Measurements from ENCODE around the gene SLAIN1. TPM values are rescaled to one million over a fixed set of nuclear protein-coding genes. Genes with fewer than 3 reads are reported as not detected.

Gene SLAIN1
- total and polyA plus RNA-seq, 10 of the 15 experiments (the other 5 are each of a cell fraction or from before 2014, with no cell fraction given), result 11.9 to 140 (median 56.9) TPM

DNA sequence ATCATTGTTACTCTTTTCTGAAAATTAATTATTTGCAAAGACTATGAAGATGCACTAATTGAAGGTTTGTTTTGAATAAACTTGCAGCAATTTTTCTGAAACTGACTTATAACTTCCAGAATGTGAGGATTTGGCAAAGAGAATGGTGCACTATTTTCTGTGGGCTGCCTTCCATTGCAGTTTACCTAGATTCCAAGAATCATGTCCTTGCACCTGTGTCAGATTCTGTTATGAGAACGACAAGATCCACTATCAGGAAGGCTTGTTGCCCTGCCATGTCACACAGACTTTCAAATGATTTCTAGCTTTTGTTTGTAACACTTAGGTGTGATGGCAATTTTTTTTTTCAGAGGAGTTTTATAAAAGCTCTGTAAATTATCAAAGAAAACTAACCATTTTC, 5.6 kb upstream of the SLAIN1 start:
- Histone ChIP-seq H3K27ac (ENCODE audit: control insufficient read depth, insufficient read depth) (no peak overlapping the region), H3K4me1 (ENCODE audit: control insufficient read depth, insufficient read depth, low read length) (peaks cover 10% of the 10 kb centered on the region; the same call in 1 of the 2 replicates), H3K79me2 (ENCODE audit: control insufficient read depth, insufficient read depth, low read length) (no peaks in the 10 kb centered on the region), H3K4me3 (no peak overlapping the region), H2AFZ (ENCODE audit: control insufficient read depth, low read depth, low read length) (no peak overlapping the region), H3K9me3 (replicated peaks; ENCODE audit: control insufficient read depth, insufficient read depth, low read length) (no peaks in the 10 kb centered on the region), H3K36me3 (ENCODE audit: control insufficient read depth in 2 of 2, insufficient read depth in 2 of 2, low read length in 1 of 2) (no peaks in the 10 kb centered on the region), H3K27me3 (replicated peaks in 1 of 2; ENCODE audit: control insufficient read depth in 2 of 2, insufficient read depth in 2 of 2, low read length in 1 of 2) (no peaks in the 10 kb centered on the region; a peak in 1 of 4 replicates), H3K4me2 (ENCODE audit: control insufficient read depth, insufficient read depth) (no peak overlapping the region), H4K20me1 (ENCODE audit: control insufficient read depth, insufficient read depth) (no peaks in the 10 kb centered on the region), H3K9ac (ENCODE audit: control insufficient read depth, insufficient read depth, low read length) (no peak overlapping the region)
- TF ChIP-seq RBBP5 (conservative IDR thresholded peaks at IDR 0.05), result no peak
- intact Hi-C loops (cut with micrococcal nuclease; ENCODE audit: unreplicated experiment) (loop anchor here (10.0 kb wide), 1 partner anchor 667 kb away; the partner anchor contains the start of gene FBXL3), in situ Hi-C loops (cut with MboI) (no loop called here)
- BruUV-seq (replicated peaks), result no TSS peak
- ATAC-seq (no peak), FAIRE-seq (no peak), DNase-seq (ENCODE audit: low read depth, low spot score) (no peak)
- CTCF ChIA-PET, result interaction anchor here (1.6 to 4.6 kb wide), 3 partner anchors 60 to 99 kb away, joined by 3 to 16 read pairs (median 6); no protein-coding TSS in a partner anchor
- RAD21 ChIA-PET (ENCODE audit: unreplicated experiment), result interaction anchor here (0.8 to 1.1 kb wide), 2 partner anchors 37 to 58 kb away, joined by 3 to 4 read pairs; no protein-coding TSS in a partner anchor
- POLR2A ChIA-PET, result interaction anchor here (1.0 kb wide), 1 partner anchor 14 kb away, joined by 3 read pairs; no protein-coding TSS in a partner anchor
- SMC1A ChIA-PET (ENCODE audit: uncharacterized antibody, unreplicated experiment), result interaction anchor here (0.8 to 1.6 kb wide), 5 partner anchors 26 to 215 kb away, joined by 3 to 9 read pairs (median 4); no protein-coding TSS in a partner anchor
- WGBS (ENCODE audit: insufficient coverage, insufficient replicate concordance, low lambda C conversion rate, missing lambda C conversion rate), result 4% methylated on average over 1 of the region's 1 CpG

DNA sequence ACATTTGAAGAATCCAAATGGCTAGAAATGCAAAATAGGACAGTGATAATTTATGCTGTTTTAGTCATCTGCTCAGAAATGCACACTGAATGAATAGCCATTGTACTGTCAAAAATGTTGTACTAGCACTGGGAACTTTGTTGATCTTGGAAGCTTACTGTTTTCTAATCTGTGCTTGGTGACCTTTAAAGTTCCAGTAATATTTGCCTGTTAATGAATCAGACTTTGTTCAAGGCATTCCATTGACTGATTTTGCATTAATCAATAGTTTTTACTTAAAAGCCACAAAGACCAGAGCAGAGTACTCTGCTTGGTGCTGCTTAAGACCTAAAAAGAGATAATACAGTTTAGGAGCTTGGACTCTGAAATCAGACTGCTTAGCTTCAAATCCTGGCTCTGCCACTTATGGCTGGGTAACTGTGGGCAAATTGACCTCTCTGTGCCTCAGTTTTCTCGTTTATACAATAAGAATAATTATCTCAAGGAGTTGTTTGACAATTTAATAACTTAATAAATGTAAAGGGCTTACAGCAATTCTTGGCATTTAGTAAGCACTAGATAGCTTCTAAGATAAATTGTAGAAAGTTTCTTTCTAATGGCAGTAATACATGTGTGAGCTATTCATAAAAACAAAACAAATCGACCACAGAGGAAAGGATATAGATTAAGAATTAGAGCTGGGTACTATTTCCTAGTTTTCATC, 4.6 kb upstream of the SLAIN1 start:
- ChIA-PET POLR2A (interaction anchor here (0.9 to 1.0 kb wide), 2 partner anchors 13 to 26 kb away, joined by 3 read pairs; no protein-coding TSS in a partner anchor), SMC1A (ENCODE audit: uncharacterized antibody, unreplicated experiment) (interaction anchor here (0.6 to 1.6 kb wide), 7 partner anchors 11 to 100 kb away, joined by 3 to 9 read pairs (median 4); no protein-coding TSS in a partner anchor), RAD21 (ENCODE audit: unreplicated experiment) (interaction anchor here (0.8 to 1.2 kb wide), 4 partner anchors 34 to 88 kb away, joined by 3 to 4 read pairs (median 3); no protein-coding TSS in a partner anchor), CTCF (interaction anchor here (1.1 to 4.6 kb wide), 4 partner anchors 37 to 100 kb away, joined by 3 to 16 read pairs (median 3); no protein-coding TSS in a partner anchor)
- Histone ChIP-seq H2AFZ (ENCODE audit: control insufficient read depth, low read depth, low read length) (no peak overlapping the region), H3K4me2 (ENCODE audit: control insufficient read depth, insufficient read depth) (no peak overlapping the region), H3K9ac (ENCODE audit: control insufficient read depth, insufficient read depth, low read length) (no peak overlapping the region), H3K27ac (ENCODE audit: control insufficient read depth, insufficient read depth) (no peak overlapping the region), H3K36me3 (ENCODE audit: control insufficient read depth in 2 of 2, insufficient read depth in 2 of 2, low read length in 1 of 2) (no peaks in the 10 kb centered on the region), H3K79me2 (ENCODE audit: control insufficient read depth, insufficient read depth, low read length) (no peaks in the 10 kb centered on the region), H3K27me3 (replicated peaks in 1 of 2; ENCODE audit: control insufficient read depth in 2 of 2, insufficient read depth in 2 of 2, low read length in 1 of 2) (no peaks in the 10 kb centered on the region; a peak in 1 of 4 replicates), H4K20me1 (ENCODE audit: control insufficient read depth, insufficient read depth) (no peaks in the 10 kb centered on the region), H3K4me3 (no peak overlapping the region), H3K9me3 (replicated peaks; ENCODE audit: control insufficient read depth, insufficient read depth, low read length) (no peaks in the 10 kb centered on the region), H3K4me1 (ENCODE audit: control insufficient read depth, insufficient read depth, low read length) (peaks cover 13% of the 10 kb centered on the region; the same call in 1 of the 2 replicates)
- TF ChIP-seq ATF7 (IDR thresholded peaks at IDR 0.05; ENCODE audit: low read depth) (no peak), SPI1 (IDR thresholded peaks at IDR 0.05; ENCODE audit: borderline replicate concordance, insufficient read depth, low read depth, low read length) (no peak), DPF2 (IDR thresholded peaks at IDR 0.05) (no peak)
- TF ChIP-seq, protein P1, sequence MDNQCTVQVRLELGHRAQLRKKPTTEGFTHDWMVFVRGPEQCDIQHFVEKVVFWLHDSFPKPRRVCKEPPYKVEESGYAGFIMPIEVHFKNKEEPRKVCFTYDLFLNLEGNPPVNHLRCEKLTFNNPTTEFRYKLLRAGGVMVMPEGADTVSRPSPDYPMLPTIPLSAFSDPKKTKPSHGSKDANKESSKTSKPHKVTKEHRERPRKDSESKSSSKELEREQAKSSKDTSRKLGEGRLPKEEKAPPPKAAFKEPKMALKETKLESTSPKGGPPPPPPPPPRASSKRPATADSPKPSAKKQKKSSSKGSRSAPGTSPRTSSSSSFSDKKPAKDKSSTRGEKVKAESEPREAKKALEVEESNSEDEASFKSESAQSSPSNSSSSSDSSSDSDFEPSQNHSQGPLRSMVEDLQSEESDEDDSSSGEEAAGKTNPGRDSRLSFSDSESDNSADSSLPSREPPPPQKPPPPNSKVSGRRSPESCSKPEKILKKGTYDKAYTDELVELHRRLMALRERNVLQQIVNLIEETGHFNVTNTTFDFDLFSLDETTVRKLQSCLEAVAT (IDR thresholded peaks at IDR 0.05), result no peak
- DNase-seq (ENCODE audit: low read depth, low spot score) (no peak), FAIRE-seq (peak; percentile 41), ATAC-seq (no peak)
- intact Hi-C loops (cut with micrococcal nuclease; ENCODE audit: unreplicated experiment), result loop anchor here (10.0 kb wide), 1 partner anchor 668 kb away; the partner anchor contains the start of gene FBXL3
- in situ Hi-C loops (cut with MboI), result no loop called here
- no TSS peak for BruUV-seq (replicated peaks)
- 2% methylated on average over 2 of the region's 2 CpGs for whole genome bisulfite sequencing (ENCODE audit: insufficient coverage, insufficient replicate concordance, low lambda C conversion rate, missing lambda C conversion rate)

Data from GM12878 (cell line).